Keratinocyte (primary cell): ENCODE data around the gene UNKL. TPM values are rescaled to one million over a fixed set of nuclear protein-coding genes. Genes with fewer than 3 reads are reported as not detected.

Experiments
- DNase-seq: peaks from one replicate; pipeline ENCODE4 v3.0.0-alpha.2; 2011; ENCODE audit warnings: low read depth, missing footprints, low spot score
- FAIRE-seq: peaks from 2 replicates; lab custom pipeline; 2011; peaks lifted over from hg19 to GRCh38; lab: Jason Lieb, UNC
- H2AFZ ChIP-seq: 2 replicates; pipeline ENCODE4 v1.6.0; 2012; ENCODE audit warnings: low read length, control low read depth, inconsistent platforms; ENCODE audit not compliant: control insufficient read depth
- H3K27ac ChIP-seq: 2 replicates; pipeline ENCODE4 v1.5.1; 2011; ENCODE audit warnings: low read length; ENCODE audit not compliant: control insufficient read depth, insufficient read depth
- H3K27me3 ChIP-seq: 3 replicates; pipeline ENCODE4 v1.6.0; 2011; ENCODE audit warnings: low read length; ENCODE audit not compliant: control insufficient read depth, insufficient read depth; ENCODE audit errors: extremely low read depth
- H3K36me3 ChIP-seq, 2 experiments: 2 replicates in 1 of 2; 3 replicates in 1 of 2; pipeline ENCODE4 v1.5.1; 2011; ENCODE audit warnings: low read length in 2 of 2, mild to moderate bottlenecking in 1 of 2; ENCODE audit not compliant: control insufficient read depth in 2 of 2, insufficient read depth in 2 of 2; ENCODE audit errors: extremely low read depth in 1 of 2
- H3K4me1 ChIP-seq: 3 replicates; pipeline ENCODE4 v1.5.1; 2011; ENCODE audit warnings: low read length; ENCODE audit not compliant: control insufficient read depth, insufficient read depth; ENCODE audit errors: extremely low read depth
- H3K4me2 ChIP-seq: 3 replicates; pipeline ENCODE4 v1.6.0; 2011; ENCODE audit warnings: low read depth, low read length; ENCODE audit not compliant: control insufficient read depth, insufficient read depth; ENCODE audit errors: extremely low read depth
- H3K4me3 ChIP-seq, 3 experiments: fragments of 200-600 bp in 1 of 3; sonication (generic) in 1 of 3; 2 replicates in 2 of 3; 3 replicates in 1 of 3; pipeline ENCODE4 v1.5.1; 2011 to 2016; ENCODE audit warnings: low read length in 3 of 3, mild to moderate bottlenecking in 3 of 3, control low read depth in 2 of 3, inconsistent platforms in 1 of 3, low read depth in 1 of 3, mixed read lengths in 1 of 3, mixed run types in 1 of 3, moderate library complexity in 1 of 3; ENCODE audit not compliant: control insufficient read depth in 2 of 3, insufficient read depth in 2 of 3; ENCODE audit errors: extremely low read depth in 1 of 3
- H3K79me2 ChIP-seq: 2 replicates; pipeline ENCODE4 v1.6.0; 2012; ENCODE audit warnings: low read length; ENCODE audit not compliant: control insufficient read depth, insufficient read depth
- H3K9ac ChIP-seq: 3 replicates; pipeline ENCODE4 v1.6.0; 2011; ENCODE audit warnings: low read length; ENCODE audit not compliant: control insufficient read depth, insufficient read depth; ENCODE audit errors: extremely low read depth
- H3K9me1 ChIP-seq: 3 replicates; pipeline ENCODE4 v1.6.0; 2011; ENCODE audit warnings: low read length; ENCODE audit not compliant: control insufficient read depth, insufficient read depth; ENCODE audit errors: extremely low read depth
- H3K9me3 ChIP-seq: 2 replicates; pipeline ENCODE4 v1.5.1; 2012; ENCODE audit warnings: low read depth, low read length; ENCODE audit not compliant: control insufficient read depth
- H4K20me1 ChIP-seq: 3 replicates; pipeline ENCODE4 v1.6.0; 2011; ENCODE audit warnings: low read length; ENCODE audit not compliant: control insufficient read depth, insufficient read depth; ENCODE audit errors: extremely low read depth
- EZH2 ChIP-seq: IDR thresholded peaks from one replicate; pipeline ENCODE4 v1.6.1; 2012; ENCODE audit warnings: inconsistent platforms, mild to moderate bottlenecking, low read length, moderate library complexity
- dilution Hi-C: fragments of 300-500 bp; cut with MboI; formaldehyde crosslinking; loops from one replicate; pipeline ENCODE4 v1.7.0; 2020; ENCODE audit warnings: low sequenced_read_pairs; ENCODE audit not compliant: extremely low pct_ligation_motif_present
- polyA plus RNA-seq, 5 experiments: library from polyadenylated mRNA; depleted of rRNA in 3 of 5; stranded (reverse) in 3 of 5; stranded (forward) in 1 of 5; unstranded in 1 of 5; fragments of >200 nt; gene quantifications; 1 replicate in 1 of 5; 2 replicates in 3 of 5; 3 replicates in 1 of 5; pipeline versions ENCODE4 v1.2.1 to v1.2.3, GENCODE V29; 2011 to 2012; ENCODE audit warnings: missing spikeins in 2 of 5, low read depth in 1 of 5, low replicate concordance in 1 of 5
- TF ChIP-seq, protein P1 (sequence below), 3 experiments: IDR thresholded peaks in 1 of 3; conservative IDR thresholded peaks in 1 of 3; optimal IDR thresholded peaks in 1 of 3; 2 replicates in 2 of 3; 3 replicates in 1 of 3; pipeline versions ENCODE3 to v1.5.1; 2011; ENCODE audit warnings: low read length in 3 of 3, mild to moderate bottlenecking in 3 of 3, moderate library complexity in 2 of 3, control low read depth in 1 of 3, inconsistent platforms in 1 of 3; ENCODE audit not compliant: insufficient read depth in 2 of 3; ENCODE audit errors: extremely low read depth in 1 of 3

Gene UNKL
- polyA plus RNA-seq, 1 donor (not counting 4 experiments of a cell fraction or from before 2014, with no cell fraction given) = 2.3 TPM

DNA sequence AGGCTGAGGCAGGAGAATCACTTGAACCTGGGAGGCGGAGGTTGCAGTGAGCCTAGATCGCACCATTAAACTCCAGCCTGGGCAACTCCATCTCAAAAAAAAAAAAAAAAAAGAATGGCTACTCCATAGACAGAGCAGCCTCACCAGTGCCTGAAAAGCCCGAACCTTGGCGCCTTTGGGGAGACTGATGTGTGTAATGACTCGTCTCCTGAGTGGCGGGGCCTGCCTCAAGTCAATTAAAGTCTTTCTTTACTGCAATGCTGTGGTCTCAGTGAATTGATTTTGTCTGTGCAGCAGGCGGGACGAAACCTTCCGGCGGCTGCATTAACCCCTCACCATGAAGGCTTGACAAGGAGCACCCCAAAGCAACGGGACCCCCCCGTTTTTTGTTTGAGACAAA, 9.5 kb upstream of the UNKL start:
- Histone ChIP-seq H4K20me1 (no peaks in the 10 kb centered on the region), H3K9me1 (no peaks in the 10 kb centered on the region), H3K27ac (no peak overlapping the region), H3K9ac (no peak overlapping the region), H2AFZ (no peak overlapping the region), H3K9me3 (no peaks in the 10 kb centered on the region), H3K79me2 (peaks cover 15% of the 10 kb centered on the region), H3K4me2 (no peak overlapping the region), H3K4me3 (no peak overlapping the region), H3K36me3 (no peaks in the 10 kb centered on the region), H3K4me1 (peaks cover 5% of the 10 kb centered on the region), H3K27me3 (no peaks in the 10 kb centered on the region)
- dilution Hi-C loops = no loop called here
- DNase-seq (no peak), FAIRE-seq (no peak)
- TF ChIP-seq, protein P1, sequence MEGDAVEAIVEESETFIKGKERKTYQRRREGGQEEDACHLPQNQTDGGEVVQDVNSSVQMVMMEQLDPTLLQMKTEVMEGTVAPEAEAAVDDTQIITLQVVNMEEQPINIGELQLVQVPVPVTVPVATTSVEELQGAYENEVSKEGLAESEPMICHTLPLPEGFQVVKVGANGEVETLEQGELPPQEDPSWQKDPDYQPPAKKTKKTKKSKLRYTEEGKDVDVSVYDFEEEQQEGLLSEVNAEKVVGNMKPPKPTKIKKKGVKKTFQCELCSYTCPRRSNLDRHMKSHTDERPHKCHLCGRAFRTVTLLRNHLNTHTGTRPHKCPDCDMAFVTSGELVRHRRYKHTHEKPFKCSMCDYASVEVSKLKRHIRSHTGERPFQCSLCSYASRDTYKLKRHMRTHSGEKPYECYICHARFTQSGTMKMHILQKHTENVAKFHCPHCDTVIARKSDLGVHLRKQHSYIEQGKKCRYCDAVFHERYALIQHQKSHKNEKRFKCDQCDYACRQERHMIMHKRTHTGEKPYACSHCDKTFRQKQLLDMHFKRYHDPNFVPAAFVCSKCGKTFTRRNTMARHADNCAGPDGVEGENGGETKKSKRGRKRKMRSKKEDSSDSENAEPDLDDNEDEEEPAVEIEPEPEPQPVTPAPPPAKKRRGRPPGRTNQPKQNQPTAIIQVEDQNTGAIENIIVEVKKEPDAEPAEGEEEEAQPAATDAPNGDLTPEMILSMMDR (optimal IDR thresholded peaks at IDR 0.05 in 1 of 3, IDR thresholded peaks at IDR 0.05 in 1 of 3, conservative IDR thresholded peaks at IDR 0.05 in 1 of 3; ENCODE audit: extremely low read depth in 1 of 3, insufficient read depth in 2 of 3, low read length in 3 of 3) = no peak
- no peak for TF ChIP-seq EZH2

DNA sequence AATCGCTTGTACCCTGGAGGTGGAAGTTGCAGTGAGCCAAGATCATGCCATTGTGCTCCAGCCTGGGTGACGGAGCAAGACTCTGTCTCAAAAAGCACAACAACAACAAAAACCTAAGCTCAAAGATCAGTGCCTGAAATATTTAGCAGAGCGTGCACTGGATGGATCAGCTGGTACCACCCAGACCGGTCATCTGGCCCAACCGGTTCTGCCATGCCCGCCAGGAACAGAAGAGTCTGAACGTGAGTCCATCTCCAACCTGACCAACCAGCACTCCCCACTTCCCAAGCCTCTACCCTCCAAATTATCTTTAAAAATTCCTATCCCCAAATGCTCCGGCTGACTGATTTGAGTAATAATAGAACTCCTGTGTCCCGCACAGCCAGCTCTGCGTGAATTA, 7.6 kb upstream of the UNKL start:
- no peak overlapping the region for H3K4me3 ChIP-seq
- no peaks in the 10 kb centered on the region for H3K27me3 ChIP-seq
- dilution Hi-C loops = no loop called here
- no peaks in the 10 kb centered on the region for H3K9me1 ChIP-seq
- H3K4me1 ChIP-seq = peaks cover 5% of the 10 kb centered on the region
- H3K9me3 ChIP-seq = no peaks in the 10 kb centered on the region
- TF ChIP-seq, protein P1 (optimal IDR thresholded peaks at IDR 0.05 in 1 of 3, IDR thresholded peaks at IDR 0.05 in 1 of 3, conservative IDR thresholded peaks at IDR 0.05 in 1 of 3; ENCODE audit: extremely low read depth in 1 of 3, insufficient read depth in 2 of 3, low read length in 3 of 3) = no peak
- no peak for TF ChIP-seq EZH2
- DNase-seq = no peak
- H3K4me2 ChIP-seq = no peak overlapping the region
- H3K36me3 ChIP-seq = no peaks in the 10 kb centered on the region
- FAIRE-seq = no peak
- peaks cover 27% of the 10 kb centered on the region for H3K79me2 ChIP-seq
- H3K9ac ChIP-seq = no peak overlapping the region
- H3K27ac ChIP-seq = no peak overlapping the region
- no peaks in the 10 kb centered on the region for H4K20me1 ChIP-seq
- H2AFZ ChIP-seq = no peak overlapping the region
